ENCODE results near the gene ZNF195.
"Not testable (repeated sequence)": the region's sequence is repeated elsewhere in the genome, so short reads cannot be mapped to it uniquely, and the experiment has no call there.

Gene ZNF195

DNA sequence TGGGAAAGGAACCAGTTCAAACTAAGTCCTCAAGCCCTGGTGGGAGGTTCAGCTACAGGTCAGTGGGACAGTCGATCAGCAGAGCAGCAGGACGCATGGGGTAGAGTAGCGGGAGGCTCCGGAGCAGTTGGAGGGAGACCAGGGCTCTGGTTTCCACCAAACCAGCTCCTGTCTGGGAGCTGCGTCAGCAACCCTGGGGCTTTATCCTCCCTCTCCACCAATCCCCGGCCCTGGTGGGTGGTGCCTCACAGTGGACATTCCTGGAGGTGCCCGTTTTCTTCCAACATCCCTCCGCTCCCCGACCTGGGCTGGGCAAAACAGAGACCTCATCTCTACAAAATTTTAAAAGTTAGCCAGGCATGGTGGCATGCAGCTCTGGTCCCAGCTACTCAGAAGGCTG lies 32.4 kb downstream of the ZNF195 start:
- DNase-seq, result no peak

GRCh38 chr11:3345736-3346135 lies 33.2 kb downstream of the ZNF195 start:
- DNase-seq, result no peak

- no peak for DNase-seq
Observed at GRCh38 chr11:3344327-3345174, 34.4 kb downstream of the ZNF195 start.

DNA sequence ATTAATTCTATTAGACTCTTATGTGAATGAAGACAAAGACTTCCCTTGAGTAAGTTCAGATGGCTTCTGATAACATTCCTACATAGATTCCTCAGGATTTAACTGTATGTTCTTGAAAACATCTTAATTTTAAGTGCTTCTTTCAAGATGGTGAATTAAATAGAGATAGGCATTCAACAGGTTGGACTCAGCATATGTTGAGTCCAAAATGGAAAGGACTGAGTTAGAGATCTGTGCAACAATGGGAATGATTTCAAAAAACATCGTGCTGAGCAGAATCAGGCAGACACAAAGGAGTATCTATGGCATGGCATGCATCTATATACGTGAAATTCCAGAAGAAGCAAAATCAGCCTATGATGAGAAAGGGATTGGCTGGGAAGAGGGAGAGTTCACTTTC lies 36.2 kb downstream of the ZNF195 start:
- no peak for DNase-seq

DNA sequence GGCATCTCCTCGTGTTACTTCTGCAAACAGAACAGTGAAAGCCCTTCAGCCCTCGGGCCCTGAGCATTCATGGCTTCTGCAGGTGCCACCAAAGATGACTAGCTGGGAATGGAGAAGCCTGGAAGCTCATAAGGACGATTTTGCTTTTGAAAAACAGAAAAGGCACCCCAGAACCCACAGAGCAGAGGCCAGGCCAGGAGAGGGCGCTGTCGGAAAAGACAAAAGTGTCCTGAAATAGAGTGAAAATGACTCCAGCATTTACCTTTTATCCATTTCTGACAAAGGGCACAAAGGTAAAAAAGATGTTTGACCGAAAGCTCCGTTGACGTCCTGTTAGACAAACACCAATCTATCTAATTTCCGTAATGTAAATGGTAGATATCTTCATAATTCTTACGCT lies 37.6 kb downstream of the ZNF195 start:
- peak; percentile 48 for DNase-seq

DNA sequence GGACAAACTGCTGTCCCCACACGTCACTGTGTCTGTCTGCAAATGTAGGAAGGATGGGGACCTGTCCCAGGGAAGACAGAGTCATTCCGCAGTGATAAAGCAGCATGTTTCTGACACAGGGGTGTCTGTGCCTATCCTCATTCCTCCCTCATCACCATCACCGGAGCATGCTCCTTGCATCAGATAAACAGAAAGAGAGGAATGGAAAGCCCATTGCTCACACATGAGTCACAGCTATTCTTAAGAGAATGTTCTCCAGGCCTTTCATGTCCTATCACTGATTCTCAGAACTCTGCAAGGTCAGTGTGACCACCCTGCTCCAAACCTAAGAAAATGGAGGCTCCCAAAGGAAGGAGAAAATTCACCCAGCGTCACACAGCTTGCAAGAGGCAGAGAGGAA lies 38.9 kb downstream of the ZNF195 start:
- no peak for DNase-seq

DNA sequence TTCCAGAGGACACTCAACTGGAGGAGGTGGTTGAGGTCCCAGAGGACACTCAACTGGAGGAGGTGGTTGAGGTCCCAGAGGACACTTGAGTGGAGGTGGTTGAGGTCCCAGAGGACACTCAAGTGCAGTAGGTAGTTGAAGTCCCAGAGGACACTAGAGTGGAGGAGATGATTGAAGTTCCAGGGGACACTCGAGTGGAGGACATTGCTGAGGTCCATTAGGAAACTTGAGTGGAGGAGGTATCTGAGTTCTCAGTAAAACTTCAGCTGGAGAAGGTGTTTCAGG lies 39.7 kb downstream of the ZNF195 start:
- DNase-seq, result no peak

DNA sequence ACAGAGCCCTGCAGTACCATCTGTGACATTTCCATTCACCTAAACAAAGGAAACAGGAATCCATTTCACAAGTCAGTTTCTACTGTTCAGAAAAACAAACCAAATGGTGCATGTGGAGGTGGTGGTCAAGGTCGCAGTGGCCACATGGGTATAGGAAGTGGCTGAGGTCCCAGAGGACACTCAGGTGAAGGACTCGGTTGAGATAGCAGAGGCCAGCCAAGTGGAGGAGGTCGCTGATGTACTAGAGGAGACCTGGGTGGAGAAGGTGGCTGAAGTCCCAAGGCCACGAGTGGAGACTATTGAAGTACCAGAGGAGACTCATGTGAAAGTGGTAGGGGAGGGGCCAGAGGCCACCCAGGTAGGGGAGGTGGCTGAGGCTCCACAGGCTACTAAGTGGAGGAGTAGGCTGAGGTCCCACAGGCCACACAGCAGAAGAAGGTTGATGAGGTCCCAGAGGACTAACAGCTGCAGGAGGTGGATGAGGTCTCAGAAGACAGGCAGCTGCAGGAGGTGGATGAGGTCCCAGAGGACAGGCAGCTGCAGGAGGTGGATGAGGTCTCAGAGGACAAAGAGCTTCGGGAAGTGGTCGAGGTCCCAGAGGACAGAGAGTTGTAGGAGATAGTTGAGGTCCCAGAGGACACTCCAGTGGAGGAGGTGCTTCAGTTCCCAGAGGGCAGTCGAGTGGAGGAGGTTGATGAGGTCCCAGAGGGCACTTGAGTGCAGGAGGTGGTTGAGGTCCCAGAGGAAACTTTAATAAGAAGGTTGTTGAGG lies 40.2 kb downstream of the ZNF195 start:
- no peak for DNase-seq

- DNase-seq, result not testable (repeated sequence)
Observed at GRCh38 chr11:3336420-3336819, 42.5 kb downstream of the ZNF195 start.

DNA sequence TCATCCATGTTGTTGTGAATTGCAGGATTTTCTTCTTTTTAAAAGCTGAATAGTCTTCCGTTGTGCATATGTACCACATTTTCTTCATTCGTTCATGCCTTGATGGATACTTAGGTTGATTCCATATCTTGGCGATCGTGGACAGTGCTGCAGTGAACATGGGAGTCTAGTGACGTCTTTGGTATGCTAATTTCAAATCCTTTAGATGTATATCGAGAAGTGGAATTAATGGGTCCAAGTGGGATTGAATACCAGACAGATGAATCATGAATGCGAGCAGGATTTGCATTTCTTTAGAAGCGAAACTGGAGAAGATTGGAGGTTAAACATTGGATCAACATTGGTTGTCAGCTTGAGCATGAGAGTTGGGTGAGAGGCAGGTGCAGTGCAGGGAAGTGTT lies 45.8 kb downstream of the ZNF195 start:
- not testable (repeated sequence) for DNase-seq

DNA sequence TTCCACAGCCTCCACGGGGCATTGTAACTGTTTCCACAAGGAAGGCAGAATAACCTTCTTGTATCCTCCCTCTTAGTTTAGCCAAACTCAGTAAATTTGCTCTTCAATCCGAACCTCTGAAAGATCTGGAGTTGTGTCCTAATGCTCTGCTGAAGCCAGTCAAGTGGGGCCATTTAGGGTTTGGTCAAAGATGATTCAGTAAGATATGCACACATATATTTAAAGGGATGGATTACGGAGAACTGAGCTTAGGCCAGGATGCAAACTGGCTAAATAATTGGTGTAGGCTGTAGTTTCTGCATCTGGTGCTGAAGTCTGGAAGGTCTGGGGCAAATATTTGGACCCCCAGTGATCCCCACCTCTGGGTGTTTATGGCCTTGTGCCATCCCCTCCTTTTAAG lies 47.9 kb downstream of the ZNF195 start:
- DNase-seq, result not testable (repeated sequence)

- not testable (repeated sequence) for DNase-seq
Observed at GRCh38 chr11:3330064-3330463, 48.9 kb downstream of the ZNF195 start.

GRCh38 chr11:3328503-3328902 lies 50.4 kb downstream of the ZNF195 start:
- DNase-seq, result not testable (repeated sequence)

DNA sequence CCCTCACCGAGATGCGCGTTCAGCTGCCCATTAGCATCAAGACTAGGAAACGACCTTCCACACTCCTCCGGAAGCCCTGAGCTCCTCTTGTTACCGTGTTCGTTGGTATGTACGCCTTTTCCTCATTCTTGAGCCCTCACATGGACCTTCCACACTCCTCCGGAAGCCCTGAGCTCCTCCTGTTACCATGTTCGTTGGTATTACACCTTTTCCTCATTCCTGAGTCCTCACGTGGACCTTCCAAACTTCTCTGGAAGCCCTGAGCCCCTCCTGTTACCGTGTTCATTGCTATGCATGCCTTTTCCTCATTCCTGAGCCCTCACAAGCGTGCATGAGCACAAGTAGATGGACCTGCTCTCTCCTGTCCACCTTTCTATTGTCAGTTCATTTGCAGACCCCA lies 52.5 kb downstream of the ZNF195 start:
- not testable (repeated sequence) for DNase-seq

GRCh38 chr11:3324724-3325123 lies 54.2 kb downstream of the ZNF195 start:
- not testable (repeated sequence) for DNase-seq
